Coronary artery (tissue), 2 donors: Measurements from ENCODE around the gene GPD1.

Source experiments
- DNase-seq: peaks from one replicate; pipeline ENCODE4 v3.0.0-alpha.2; 2017; ENCODE audit warnings: low spot score
- H3K27ac ChIP-seq, 2 donors: fragments of 200-600 bp; sonication (generic); one replicate each; pipeline ENCODE4 v1.5.1; 2016 to 2019
- H3K4me3 ChIP-seq: fragments of 200-600 bp; sonication (generic); 2 replicates; pipeline ENCODE4 v1.5.1; 2016; ENCODE audit warnings: mild to moderate bottlenecking, moderate library complexity
- TF ChIP-seq, protein P1 (sequence below): fragments of 200-600 bp; sonication (generic); IDR thresholded peaks from one replicate; pipeline ENCODE4 v1.5.1; 2019; ENCODE audit warnings: antibody characterized with exemption

GPD1 gene

DNA sequence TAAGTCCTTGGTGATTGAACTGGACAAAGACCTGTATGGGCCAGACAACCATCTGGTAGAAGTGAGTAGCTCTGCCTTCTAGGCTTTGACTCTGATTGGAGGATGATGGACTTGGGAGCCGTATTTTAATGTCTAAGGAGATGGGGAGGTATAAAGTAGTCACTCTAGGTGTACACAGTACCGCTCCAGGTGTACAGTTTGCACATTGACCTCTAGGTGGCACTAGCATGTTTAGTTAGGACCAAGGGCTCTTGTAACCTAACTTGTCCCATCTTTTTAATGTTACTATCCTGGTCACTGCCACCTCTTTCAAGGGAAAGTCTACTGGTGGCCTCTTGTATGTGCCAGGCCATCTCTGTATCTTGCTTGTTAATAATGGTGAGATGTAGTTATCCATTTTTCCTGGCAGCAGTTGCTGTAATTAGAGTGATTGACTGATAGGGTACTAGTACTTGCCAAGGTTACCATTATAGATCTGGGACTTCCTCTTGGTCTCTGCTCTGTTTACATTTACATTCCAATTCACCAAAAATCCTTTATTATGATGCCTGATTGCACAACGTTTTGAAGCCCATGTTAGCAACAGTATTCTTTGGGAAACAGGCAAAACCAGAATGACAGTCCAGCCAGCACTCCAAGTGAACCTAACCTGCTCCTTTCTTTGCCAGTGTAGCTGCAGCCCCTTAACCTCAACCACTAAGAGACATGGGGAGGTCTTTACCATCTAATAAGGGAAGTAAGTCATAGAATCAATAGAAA is 15.1 kb upstream of the GPD1 start:
- Histone ChIP-seq H3K27ac (no peak overlapping the region), H3K4me3 (no peak overlapping the region)
- TF ChIP-seq, protein P1, sequence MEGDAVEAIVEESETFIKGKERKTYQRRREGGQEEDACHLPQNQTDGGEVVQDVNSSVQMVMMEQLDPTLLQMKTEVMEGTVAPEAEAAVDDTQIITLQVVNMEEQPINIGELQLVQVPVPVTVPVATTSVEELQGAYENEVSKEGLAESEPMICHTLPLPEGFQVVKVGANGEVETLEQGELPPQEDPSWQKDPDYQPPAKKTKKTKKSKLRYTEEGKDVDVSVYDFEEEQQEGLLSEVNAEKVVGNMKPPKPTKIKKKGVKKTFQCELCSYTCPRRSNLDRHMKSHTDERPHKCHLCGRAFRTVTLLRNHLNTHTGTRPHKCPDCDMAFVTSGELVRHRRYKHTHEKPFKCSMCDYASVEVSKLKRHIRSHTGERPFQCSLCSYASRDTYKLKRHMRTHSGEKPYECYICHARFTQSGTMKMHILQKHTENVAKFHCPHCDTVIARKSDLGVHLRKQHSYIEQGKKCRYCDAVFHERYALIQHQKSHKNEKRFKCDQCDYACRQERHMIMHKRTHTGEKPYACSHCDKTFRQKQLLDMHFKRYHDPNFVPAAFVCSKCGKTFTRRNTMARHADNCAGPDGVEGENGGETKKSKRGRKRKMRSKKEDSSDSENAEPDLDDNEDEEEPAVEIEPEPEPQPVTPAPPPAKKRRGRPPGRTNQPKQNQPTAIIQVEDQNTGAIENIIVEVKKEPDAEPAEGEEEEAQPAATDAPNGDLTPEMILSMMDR: peak; percentile 72
- no peak for DNase-seq

DNA sequence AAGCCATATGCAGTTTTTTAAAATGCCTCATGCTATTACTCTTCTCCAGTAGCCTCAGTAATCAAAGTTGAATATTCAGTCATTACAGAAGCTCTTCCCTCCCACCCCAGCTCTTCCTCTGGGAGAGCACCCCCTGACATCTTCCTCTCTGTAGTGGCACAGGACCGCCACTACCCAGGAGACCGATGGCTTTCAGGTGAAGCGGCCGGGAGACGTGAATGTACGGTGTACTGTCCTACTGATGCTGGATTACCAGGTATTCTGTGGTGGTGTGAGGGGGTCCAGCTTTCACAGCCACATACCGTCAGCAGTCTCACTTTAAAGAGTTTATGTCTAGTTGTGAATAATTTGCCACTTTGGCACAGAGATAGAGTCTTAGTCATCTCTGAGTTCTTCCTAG is 14.1 kb upstream of the GPD1 start:
- no peak overlapping the region for H3K4me3 ChIP-seq
- H3K27ac ChIP-seq: no peak overlapping the region
- TF ChIP-seq, protein P1: no peak
- no peak for DNase-seq

DNA sequence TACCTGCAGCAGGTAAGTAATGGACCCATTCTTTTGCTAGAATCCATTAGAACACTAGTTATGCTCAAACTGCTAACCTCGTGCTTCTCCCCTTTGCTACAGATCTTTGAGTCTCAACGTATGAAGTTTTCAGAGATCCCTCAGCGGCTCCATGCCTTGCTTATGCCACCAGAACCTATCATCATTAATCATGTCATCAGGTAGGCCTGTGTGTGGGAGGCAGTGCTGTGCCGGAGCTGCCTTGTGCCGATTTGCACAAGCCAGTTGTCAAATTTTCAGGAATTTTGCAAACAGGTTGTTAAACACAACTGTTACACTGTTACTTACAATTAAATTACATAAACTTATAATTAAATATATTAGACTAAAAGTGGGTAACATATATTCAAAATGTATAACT is 13.4 kb upstream of the GPD1 start:
- TF ChIP-seq, protein P1: no peak
- no peak for DNase-seq
- Histone ChIP-seq H3K27ac (no peak overlapping the region), H3K4me3 (no peak overlapping the region)

DNA sequence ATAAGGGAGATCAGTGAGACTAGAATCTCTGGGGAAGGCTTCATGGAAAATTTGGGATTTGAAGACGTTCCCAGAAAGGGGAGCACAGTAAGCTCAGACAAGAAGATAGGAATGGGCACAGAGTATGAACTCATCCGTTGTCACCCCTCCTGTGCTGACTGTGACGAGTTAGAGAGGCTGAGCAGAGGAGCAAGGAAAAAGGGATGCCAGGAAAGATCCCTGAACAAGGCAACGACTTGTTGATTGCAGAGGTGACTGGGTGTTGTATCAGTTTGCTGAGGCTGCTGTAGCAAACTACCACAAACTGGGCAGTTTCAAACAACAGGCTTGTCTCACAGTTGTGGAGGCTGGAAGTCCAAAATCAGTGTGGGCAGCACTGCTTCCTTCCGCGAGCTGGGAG is 5.9 kb upstream of the GPD1 start:
- no peak for DNase-seq
- no peak overlapping the region for H3K4me3 ChIP-seq
- TF ChIP-seq, protein P1: no peak
- no peak overlapping the region for H3K27ac ChIP-seq

DNA sequence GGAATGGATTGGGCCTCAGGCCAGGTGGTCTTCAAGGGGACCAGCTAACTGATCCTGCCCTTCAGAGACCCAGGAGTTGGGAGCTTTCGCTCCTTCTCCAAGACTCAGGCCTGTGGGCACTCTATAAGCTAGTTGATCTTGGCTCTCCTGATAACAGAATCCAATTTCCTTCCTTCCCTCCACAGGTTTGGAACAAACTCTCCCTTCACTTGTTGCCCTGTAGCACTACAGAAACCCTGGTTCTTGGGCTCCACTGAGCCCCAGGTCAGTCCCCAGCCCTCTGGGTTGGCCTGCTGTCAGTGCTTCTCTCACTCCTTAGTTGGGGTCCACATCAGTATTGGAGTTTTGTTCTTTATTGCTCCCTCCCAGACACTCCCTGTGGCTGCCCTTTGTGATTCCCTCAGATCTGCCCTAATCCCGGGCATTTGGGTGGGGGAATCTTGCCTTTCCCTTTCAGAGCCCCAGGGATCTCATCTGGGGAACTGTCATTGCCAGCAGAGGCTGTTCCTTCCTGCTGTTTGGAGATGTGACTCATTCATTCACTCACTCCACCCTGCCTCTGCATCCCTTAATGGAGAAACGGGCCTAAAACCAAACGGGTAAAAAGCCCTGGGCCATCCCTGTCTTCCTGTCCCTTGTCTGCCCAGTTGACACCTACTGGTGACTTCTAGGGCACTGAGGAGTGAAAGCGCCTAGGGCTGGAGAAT is 4.4 kb upstream of the GPD1 start:
- TF ChIP-seq, protein P1: no peak
- H3K4me3 ChIP-seq: no peak overlapping the region
- H3K27ac ChIP-seq: peak overlapping the region in 1 of 2 donors; percentile 56
- no peak for DNase-seq

DNA sequence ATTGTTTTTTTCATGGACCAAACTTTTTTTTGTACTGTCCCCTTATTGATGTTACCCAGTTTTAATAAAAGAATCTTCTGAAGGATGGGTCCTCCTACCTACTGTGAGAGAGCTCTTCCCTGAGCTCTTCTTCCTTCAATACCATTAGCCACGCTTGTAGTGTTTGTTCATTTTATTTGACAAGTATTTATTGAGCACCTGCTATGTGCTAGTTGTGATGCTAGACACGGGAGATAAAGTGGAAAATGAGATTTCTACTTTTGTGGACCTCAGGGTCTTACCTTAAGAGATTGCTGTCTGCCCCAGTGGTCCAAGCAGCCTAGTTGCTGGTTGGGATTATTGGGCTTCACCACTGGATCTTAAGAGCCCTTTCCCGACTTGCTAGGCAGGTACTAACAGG is 3.2 kb upstream of the GPD1 start:
- no peak for DNase-seq
- Histone ChIP-seq H3K4me3 (no peak overlapping the region), H3K27ac (no peak overlapping the region)
- TF ChIP-seq, protein P1: no peak

DNA sequence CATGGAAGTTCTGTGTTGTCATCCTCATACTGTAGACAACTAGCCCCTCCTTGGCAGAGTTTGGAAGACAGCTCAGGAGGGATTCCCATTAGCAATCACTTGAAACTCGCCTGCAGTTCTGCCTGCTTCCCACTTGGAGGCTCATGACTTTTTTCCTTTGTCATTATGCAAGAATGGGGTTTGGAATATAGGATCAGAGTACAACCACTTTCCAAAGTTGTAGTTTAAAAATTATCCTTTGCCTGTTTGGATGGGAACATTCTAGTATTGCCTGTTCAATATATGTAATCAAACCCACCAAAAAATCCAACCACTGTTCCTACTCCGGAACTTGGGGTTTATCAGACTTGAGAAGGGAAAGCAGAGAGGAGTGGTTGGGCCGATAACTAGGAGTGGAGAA is 2.1 kb upstream of the GPD1 start:
- DNase-seq: no peak
- Histone ChIP-seq H3K27ac (no peak overlapping the region), H3K4me3 (no peak overlapping the region)
- TF ChIP-seq, protein P1: peak; percentile 34
